HG02610 (cell line): ENCODE results near the gene ABRACL.
A peak's percentile ranks its signal among the peaks of the same experiment; 100 is the strongest.
"Not testable (repeated sequence)": the region's sequence is repeated elsewhere in the genome, so short reads cannot be mapped to it uniquely, and the experiment has no call there.

Source experiments
- ATAC-seq: cut with Tn5 transposase; IDR thresholded peaks from one replicate; pipeline ENCODE4 v1.9.1; 2021; ENCODE audit warnings: mild to moderate bottlenecking, moderate library complexity; ENCODE audit not compliant: unreplicated experiment

ABRACL gene, protein sequence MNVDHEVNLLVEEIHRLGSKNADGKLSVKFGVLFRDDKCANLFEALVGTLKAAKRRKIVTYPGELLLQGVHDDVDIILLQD

GRCh38 chr6:139028658-139029469 is at the start of gene ABRACL:
ABRACL (plus strand) TSS chr6:139028745; CDS start chr6:139034161, 5,416 bp downstream.
- ATAC-seq = peak; percentile 71

DNA sequence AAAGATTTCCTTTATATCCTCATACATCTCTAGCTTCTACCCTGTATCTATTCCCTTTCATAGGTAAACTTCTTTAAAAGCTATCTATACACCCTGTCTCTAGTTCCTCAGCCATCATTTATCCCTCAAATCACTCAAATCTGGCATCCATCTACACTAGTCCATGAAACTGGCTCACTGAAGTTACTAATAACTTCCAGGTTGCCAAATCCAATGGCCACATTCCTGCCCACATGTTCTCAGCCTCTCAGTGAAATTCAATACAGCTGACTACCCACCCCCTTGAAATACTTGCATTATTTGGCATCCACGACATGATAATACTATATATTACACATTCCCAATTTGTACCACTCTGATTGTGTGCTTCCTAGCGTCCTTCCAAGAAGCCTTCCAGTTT is 49.2 kb upstream of the ABRACL start:
- ATAC-seq = no peak

DNA sequence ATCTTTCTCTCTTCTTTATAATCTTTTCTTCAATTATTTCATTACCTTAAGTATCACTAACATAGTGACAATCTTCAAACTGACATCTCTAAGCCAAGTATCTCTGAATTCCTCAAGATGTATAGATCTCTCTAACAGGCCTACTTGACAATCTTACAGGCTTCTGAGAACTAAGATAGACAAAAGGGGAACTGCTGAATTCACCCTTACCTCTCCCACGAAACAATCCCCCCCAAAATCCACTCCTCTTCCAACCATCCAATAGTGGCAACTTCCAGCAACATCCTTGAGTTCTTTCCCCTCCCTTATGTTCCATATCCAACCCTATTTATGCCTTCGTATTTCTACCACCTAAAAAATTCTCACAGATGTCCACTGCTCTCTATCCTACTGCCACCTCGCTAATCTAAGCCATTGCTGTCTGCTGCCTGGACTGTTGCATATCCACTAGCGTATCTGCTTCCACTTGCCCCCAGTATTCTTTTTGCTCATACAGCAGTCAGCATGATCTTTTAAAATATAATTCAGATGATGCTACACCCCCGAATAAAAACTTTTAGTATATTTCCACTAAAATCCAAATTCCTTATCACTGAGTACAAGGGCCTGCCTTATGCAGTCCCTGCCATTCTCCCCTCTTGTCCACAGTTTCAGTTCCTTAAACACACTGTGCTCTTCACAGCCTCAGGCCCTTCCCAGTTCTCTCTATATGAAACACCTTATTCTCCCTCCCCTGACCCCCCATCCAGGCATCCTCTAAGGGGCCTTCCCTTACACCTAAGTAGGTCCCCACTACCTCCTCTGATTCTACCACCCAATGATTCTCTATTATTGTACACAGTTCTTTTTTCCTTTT is 48.5 kb upstream of the ABRACL start:
- peak; percentile 64 for ATAC-seq

GRCh38 chr6:138981416-138981815 is 47.1 kb upstream of the ABRACL start:
- ATAC-seq = no peak

DNA sequence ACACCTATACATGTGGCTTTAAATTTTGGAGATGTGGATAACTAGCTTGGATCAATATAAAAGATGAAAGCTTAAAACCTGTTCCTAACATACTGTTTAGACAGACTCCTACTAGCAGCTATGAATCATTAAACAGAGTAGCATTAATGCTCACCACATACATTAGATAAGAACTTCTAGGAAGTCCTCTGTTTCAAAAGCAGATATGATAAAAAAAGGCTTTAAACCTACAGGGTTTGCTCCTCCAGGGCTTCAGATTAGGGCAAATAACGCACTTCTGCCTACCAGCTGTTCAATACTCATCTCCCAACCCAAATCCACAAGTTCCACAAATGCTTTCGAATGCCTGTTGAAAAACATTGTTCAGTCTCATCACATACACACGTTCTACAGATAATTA is 42.0 kb upstream of the ABRACL start:
- ATAC-seq = no peak

- ATAC-seq = peak; percentile 18
These were observed 41.4 kb upstream of the ABRACL start for GRCh38 chr6:138987080-138987642.

DNA sequence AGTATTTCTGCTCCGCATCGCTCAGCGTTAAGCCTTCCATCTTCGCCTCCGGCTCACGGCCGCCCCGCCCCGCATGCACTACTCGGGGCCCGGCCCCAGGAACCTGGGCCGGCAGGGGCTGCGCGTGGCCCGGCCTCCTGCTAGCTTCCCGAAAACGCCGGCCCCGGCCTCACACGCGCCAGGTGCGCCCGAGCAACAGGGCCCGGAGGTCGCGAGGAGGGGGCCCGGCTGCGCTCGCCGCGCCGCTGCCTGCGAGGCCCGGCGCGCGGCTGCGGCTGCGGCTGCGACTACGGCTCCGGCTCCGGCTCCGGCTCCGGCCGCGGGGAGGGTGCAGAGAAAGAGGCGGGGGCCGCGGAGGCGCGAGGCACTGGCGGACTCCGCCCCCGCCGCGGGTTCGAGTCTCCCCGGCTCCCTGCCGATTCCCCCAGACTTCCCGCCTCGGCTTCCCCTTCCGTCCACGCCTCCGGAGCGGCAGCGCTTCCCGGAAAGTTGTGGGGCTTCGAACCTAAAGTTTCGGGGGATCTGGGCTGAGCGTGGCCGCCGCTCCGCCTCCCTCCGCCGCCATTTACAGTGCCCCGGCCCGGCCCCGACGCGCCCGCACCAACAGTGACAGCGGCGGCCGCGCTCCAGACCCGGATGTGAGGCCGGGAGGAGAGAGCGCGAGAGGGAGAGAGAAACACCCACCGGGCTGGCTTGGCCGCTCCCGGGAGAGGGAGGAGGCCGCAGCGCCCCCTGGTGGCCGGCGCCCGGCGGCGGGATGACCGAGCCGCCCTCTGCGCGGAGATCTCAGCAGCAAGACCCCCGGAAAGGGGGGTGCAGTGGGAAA is 40.7 kb upstream of the ABRACL start, which contains the start of gene REPS1:
TSS of gene REPS1 (minus strand) at position 611 of the 826 bp plus-strand sequence. CDS start at position 40, 571 bp downstream.
- ATAC-seq = peak; percentile 91

DNA sequence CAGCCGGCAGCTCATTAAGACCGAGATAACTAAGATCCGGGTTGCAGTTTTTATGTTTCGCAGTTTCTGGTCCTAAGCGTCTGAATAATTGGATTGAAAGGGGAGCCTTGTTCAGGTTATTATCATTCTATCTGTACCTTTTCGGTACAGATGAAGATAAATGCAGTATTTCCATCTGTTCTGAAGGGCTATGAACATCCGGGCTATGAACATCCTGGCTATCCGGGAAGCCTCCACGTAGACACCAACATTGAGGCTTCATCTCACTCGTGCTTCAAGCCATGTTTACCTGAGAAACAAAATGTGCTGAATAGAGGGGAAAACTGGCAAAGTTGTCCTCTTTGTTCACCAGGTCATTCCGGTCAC is 40.1 kb upstream of the ABRACL start:
- peak; percentile 6 for ATAC-seq

DNA sequence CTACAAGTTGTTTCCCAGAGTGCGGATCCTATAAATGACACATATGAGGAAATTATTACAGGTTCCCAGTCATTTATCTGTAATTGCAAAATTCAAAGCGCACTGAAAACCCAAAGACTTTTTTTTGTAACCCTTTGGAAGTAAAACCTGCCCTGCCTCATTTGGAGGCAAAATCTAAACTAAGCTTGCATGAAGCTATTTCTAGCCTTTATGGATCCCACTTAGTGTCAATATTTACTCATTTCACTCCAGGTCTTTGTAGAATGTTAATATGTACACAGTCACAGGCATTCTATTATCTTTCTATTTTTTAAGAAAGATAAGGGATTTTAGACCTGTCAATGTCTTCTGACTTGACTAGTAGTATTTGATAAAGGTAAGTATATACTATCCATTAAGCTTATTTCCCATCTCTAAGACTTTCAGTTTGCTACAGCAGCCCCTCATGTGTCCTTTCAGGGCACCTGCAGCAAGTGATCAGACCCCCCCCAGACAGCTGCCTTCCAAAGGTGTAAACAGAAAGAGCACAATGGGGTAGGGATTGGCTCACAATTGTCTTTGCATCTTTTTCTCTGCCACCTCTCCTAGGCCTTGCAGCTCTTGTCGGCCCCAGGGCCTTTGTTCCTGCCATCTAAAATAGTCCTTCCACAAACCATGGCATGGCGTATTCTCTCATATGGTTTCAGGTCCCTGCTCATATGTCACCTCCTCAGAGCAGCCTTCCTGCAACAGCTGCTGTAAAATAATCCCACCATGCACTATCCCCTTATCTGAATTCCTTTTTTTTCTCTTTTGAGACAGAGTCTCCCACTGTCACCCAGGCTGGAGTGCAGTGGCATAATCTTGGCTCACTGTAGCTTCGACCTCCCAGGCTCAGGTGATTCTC is 39.2 kb upstream of the ABRACL start:
- ATAC-seq = no peak

GRCh38 chr6:138991206-138991605 is 37.3 kb upstream of the ABRACL start:
- no peak for ATAC-seq

DNA sequence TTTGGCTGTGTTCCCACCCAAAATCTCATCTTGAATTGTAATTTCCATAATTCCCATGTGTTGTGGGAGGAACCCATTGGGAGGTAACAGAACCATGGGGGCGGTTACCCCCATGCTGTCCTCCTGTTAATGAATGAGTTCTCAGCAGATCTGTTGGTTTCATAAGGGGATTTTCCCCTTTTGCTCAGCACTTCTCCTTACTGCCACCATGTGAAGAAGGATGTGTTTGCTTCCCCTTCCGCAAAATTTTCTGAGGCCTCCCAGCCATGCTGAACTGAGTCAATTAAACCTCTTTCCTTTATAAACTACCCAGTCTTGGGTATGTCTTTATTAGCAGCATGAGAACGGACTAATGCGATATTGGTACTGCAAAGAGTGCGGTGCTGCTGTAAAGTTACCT is 35.6 kb upstream of the ABRACL start:
- ATAC-seq = not testable (repeated sequence)

DNA sequence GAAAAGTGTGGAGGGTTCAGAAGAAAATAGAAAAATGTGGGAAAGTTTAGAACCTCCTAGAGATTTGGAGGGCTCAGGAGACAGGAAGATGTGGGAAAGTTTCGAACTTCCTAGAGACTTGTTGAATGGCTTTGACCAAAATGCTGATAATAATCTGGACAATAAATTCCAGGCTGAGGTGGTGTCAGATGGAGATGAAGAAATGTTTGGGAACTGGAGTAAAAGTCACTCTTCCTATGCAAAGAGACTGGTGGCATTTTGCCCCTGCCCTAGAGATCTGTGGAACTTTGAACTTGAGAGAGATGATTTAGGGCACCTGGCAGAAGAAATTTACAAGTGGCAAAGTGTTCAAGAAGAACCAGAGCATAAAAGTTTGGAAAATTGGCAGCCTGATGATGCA is 35.1 kb upstream of the ABRACL start:
- not testable (repeated sequence) for ATAC-seq

DNA sequence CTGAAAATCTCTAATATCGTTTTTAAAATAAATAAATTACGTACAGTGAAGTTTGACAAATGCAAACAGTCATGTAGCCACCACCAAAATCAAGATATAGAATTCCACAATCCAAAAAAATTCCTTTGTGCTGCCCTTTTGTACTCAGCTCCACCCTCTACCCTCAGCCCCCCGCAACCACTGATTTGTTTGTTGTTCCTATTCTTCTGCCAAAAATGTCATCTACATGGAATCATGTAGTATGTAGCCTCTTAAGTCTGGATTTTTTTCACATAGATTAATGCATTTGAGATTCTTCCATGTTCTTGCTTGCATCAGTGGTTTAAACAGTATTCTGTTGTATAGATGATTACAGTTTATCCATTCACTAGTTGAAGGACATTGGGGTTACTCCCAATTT is 32.0 kb upstream of the ABRACL start:
- ATAC-seq = no peak

DNA sequence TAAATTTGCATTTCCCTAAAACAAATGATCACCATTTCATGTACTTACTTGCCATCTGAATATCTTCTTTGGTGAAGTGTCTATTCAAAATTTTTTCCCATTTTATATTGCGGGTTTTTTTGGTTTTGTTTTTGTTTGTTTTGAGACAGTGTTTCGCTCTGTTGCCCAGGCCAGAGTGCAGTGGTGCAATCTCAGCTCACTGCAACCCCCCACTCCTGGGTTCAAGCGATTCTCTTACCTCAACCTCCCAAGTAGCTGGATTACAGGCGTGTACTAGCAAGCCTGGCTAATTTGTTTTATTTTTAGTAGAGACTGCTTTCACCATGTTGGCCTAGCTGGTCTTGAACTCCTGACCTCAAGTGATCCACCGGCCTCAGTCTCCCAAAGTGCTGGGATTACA is 31.4 kb upstream of the ABRACL start:
- no peak for ATAC-seq

- no peak for ATAC-seq
These were observed 28.4 kb upstream of the ABRACL start for GRCh38 chr6:138999949-139000725.

DNA sequence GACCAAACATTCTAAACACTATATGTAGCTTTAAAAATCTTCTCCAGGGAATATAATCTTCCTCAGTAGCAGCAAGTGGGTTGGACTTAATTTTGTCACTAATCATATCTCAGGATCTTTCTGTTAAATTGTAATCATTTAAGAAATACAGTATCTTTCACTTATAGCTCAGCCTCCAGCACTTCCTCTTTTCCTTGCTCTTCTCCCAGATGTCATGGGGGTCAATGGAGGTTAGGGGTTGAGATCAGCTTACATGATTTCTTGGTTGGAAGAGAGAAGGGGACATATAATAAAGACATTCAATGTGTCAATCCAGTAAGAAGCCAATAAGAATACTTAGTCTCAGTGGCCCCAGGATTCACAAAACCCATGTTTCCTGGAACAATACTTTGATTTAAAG is 24.8 kb upstream of the ABRACL start:
- ATAC-seq = no peak

GRCh38 chr6:139006477-139006876 is 22.1 kb upstream of the ABRACL start:
- no peak for ATAC-seq

DNA sequence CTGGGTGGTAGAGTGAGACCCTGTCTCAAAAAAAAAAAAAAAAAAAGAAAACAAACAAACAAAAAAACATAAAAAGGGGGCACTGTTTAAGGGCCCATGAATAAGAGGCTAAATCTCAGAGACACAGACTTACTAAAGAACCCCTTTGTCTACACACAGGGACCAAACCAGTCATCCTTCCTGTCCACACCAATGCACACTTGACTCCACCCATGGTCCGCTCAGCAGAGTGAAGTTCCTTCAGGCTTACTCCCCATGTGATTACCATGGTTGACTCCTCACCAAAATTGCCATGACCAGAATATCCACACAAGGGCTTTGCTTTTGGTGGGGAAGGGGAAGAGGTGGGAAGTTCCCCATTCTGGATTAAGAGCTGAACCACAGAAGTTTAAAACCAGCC is 21.1 kb upstream of the ABRACL start:
- no peak for ATAC-seq

GRCh38 chr6:139008117-139008516 is 20.4 kb upstream of the ABRACL start:
- no peak for ATAC-seq
